Measurements from ENCODE around the gene EFHC1.

Gene EFHC1

GRCh38 chr6:52523378-52524142, 103.4 kb downstream of the EFHC1 start:
- no peak for DNase-seq

DNA sequence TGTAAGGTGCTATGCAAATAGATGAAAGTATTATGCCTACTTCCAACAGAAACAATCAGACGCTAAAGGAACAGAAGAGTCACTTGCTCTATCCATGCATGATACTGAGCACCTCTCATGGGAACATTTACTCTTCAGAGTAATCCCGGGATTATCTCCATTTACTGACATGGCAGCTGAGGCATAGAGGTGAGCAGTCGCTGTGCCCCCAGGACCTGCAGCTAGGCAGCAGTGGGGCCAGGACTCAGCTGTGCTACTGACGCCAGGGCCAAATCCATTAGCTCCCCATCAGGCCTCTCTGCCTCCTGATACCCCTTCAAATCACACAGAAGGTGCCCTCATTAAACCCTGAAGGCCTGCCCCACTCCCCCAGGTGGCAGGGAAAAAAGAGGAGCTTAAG, 104.8 kb downstream of the EFHC1 start:
- no peak for DNase-seq

DNA sequence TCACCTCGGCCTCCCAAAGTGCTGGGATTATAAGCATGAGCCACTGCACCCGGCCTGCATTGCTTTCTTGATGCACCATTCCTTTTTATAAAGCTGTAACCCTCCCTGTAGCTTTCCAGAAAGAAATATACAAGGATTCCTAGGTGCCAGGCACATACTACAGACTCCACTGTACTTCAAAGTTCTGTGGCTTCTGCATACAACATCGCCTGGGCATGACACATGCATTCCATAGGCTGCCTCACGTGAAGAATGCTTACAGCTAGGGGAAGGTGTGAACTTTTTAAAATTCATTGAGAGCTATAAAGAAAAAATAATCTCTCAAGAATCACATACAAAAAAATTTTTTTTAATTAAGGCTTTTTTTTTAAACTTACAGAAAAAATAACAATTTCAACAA, 106.5 kb downstream of the EFHC1 start:
- no peak for DNase-seq

- no peak for DNase-seq
Observed at GRCh38 chr6:52527436-52527835, 107.3 kb downstream of the EFHC1 start.

DNA sequence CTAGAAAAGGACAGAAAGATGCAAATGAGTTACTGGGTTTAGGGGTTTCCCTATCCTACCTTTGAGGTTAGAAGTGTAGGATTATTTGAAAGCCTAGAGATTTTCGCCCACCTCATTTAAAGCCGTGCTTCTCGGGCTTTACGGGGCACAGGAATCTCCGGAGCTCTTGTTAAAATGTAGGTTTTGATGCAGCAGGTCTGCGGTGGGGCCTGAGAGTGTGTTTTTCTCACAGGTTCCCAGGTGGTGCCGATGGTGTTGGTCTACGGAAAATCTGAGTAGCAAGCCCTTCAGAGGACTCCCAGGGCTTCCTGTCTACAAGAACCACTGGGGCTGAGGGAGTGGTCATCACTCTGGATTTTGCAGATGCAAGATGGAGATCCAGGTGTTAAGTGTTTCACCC, 109.2 kb downstream of the EFHC1 start:
- DNase-seq, result no peak

GRCh38 chr6:52530351-52530750, 110.2 kb downstream of the EFHC1 start:
- no peak for DNase-seq

DNA sequence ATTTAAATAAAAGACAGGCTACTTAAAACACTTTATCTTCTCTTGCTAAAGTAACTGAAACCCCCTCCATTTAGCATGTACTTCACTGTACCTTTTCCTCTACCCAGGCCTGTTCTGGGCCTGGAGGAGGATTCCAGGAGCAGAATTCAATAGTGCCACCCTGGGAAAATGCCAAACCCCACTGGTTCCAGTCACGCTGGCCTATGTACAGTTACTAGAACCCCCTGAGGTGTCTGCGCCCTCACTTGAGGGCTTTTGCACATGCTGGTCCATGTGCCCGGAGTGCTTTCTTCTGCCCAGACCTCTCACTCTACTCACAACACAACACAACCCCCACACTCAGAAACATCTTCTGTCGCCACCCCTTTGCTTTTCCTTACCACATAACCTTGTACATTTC, 111.3 kb downstream of the EFHC1 start:
- DNase-seq, result no peak

DNA sequence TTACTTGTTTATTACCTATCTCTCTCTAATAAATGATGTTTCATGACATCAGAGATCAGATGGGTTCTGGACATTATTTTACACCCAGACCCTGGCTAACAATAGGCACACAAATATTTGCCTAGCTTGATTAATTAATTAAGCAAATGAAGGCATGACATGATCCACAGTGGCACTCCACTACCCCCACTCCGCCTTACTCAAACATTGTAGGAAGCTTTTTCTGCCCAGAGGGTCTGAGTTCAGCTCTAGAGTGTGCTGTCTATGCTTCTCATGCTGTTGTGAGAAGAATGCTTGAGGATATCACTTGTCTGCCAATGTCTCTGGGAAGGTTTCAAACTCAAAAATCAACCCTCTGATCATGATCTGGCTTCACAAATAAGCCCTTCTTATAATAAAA, 111.7 kb downstream of the EFHC1 start:
- no peak for DNase-seq

DNA sequence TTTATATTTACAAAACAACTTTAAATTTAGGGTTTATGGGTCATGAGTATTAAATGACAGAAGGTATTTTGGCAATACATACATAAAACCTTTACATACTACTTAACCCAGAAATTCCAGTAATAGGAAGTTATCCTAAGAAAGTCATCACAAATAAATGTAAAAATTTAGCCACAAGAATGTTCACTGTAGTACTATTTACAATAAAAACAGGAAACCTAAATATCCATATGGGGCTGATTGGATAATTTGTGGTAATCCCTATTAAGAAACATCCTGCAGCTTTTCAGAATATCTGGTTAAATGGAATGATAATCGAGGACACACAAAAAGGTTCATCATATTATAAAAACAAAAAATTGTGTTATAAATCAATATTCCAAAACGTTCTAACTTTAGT, 112.3 kb downstream of the EFHC1 start:
- no peak for DNase-seq

GRCh38 chr6:52533491-52533890, 113.3 kb downstream of the EFHC1 start:
- DNase-seq, result no peak

DNA sequence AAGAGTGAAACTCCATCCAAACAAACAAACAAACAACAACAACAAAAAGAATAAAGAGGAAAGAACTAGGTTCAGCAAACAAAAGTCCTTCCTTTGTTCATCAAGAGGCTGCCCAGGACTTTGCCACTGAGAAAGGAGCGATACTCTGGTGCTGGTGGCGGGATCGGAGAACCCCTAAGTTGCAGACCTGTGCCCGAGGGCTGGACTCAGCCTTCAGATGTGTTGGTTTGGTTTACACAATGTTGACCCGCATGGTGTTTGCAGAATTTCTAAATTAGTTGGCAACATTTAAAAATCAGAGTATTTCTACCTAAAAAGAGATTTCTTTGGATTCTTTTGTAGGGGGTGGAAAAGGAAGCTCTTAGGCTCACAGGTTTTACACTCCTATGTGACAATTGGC, 114.2 kb downstream of the EFHC1 start:
- no peak for DNase-seq

GRCh38 chr6:52534966-52535390, 114.8 kb downstream of the EFHC1 start:
- DNase-seq, result no peak

DNA sequence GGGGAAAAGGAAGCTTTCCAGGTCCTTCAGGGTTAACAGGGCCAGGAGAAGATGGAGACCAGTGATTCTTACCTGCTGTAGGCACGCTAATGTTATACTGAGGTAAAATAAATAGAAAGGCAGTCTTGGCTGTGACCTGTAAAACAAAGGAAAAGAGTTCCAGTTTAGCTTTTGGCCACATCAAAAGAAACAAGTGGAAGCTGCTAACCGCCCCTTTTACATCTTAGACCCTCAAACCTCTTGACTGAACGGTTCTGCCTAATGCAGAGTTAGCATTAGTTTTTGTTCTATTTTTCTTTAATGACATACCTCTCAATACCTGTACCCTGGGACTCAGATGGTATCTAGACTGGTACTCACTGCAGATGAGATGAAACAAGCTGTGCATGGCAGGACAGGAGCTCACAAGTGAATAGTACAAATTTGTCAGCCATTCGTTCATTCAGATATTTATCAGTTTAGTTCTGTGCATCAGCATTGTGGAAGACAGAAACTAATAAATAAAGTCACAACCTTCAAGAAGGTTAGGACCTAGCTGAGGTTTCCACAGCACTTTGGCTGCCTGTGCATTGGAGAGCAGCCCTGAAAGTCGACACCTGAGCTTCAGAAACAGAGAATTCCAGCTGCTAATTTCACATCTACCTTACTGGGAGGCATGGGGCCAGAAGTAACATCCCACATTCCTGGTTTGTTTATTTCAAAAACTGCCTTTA, 115.7 kb downstream of the EFHC1 start:
- no peak for DNase-seq

GRCh38 chr6:52536424-52536916, 116.3 kb downstream of the EFHC1 start:
- DNase-seq, result no peak

- no peak for DNase-seq
Observed at GRCh38 chr6:52537001-52537753, 117.0 kb downstream of the EFHC1 start.

GRCh38 chr6:52538252-52538900, 118.2 kb downstream of the EFHC1 start:
- no peak for DNase-seq

GRCh38 chr6:52538901-52539354, 118.8 kb downstream of the EFHC1 start:
- no peak for DNase-seq

DNA sequence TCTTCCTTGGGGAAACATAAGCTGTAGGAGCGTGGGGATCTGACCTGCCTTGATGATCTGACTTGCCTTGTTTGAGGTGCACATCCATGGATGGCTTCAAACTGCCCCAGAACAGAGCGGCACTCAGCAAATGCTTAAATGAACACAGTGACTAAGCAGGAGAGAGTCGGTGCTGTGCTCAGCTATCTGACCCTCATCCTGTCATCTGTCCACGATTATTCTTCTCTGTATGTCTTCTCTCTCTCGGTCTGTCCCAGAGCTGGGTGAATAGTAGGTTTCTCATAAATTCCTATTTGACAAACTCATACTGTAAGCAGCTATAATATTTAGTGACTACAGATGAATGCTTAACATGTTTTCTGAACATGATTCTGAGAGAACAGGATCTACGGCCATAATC, 119.5 kb downstream of the EFHC1 start:
- DNase-seq, result no peak

- no peak for DNase-seq
Observed at GRCh38 chr6:52540286-52540902, 120.3 kb downstream of the EFHC1 start.

- DNase-seq, result no peak
Observed at GRCh38 chr6:52541135-52541534, 121.0 kb downstream of the EFHC1 start.

DNA sequence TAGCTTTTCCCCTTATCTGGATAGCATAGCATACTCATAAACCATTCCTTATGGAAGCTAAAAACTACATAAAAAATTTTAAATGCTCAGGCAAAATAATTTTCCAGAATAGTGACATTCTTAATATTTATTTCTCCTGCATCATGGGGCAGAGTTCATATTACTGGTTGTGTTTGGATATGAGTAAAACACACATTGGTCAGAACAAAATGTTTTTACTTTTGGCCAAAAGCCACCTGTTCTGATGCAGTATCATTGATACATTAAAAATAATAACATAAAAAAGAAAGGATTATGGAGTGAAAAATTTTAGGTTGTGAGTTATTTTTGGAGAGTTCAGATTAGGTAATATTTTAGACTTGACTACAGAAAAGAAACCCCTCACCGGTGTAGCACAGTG, 123.1 kb downstream of the EFHC1 start:
- DNase-seq, result no peak

Data from NCI-H146 (cell line).